Stimulated activated CD8-positive, alpha-beta memory T cell treated with anti-CD3 and anti-CD28 coated beads, Interleukin-15, amount 100 ng/mL, for 24 hours (primary cell): ENCODE data around the gene TAP2.
A peak's percentile ranks its signal among the peaks of the same experiment; 100 is the strongest.
"Not testable (repeated sequence)": the region's sequence is repeated elsewhere in the genome, so short reads cannot be mapped to it uniquely, and the experiment has no call there.

Source experiments
- DNase-seq: peaks from one replicate; pipeline ENCODE4 v3.0.0-alpha.2; 2020; ENCODE audit warnings: low read depth

Gene TAP2

GRCh38 chr6:32838114-32838958, at the start of gene TAP2:
Gene TAP2 (minus strand): TSS chr6:32838739. CDS start chr6:32838233, 506 bp downstream.
- peak; percentile 99 for DNase-seq

GRCh38 chr6:32887616-32888015, 49.1 kb upstream of the TAP2 start:
- no peak for DNase-seq

DNA sequence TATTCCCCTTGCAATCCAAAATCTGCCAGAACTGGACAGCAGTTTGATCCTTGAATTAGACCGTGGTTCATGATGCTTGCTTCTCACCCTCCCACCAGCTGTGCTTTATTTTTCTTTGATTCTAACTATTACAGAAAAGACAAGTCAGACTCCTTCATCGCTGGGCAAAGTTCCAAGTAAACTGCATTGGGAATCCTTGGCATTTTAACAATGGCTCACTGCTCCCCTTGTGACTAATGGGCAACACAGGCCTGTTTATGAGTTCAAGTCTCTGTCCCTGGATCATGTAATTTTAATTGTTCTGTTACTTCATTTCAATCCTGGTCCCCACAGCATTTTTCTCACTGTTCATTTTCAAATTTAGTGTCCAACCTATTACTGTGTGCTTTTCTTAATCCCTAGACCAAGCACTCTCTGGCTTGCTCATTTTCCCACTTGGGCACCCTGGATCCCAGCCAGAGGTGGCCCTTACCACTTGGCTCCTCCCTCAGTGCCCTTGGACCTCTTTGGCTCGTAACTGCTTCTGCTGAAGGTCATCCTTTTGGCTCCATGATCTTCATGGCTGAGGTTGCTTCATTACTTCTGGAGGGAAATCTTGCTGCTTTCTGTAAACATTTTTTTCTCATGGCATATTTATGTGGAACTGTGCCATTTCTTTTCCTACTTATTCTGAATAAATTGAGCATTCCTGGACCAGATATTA, 48.3 kb upstream of the TAP2 start:
- no peak for DNase-seq

GRCh38 chr6:32885698-32886286, 47.3 kb upstream of the TAP2 start:
- no peak for DNase-seq

DNA sequence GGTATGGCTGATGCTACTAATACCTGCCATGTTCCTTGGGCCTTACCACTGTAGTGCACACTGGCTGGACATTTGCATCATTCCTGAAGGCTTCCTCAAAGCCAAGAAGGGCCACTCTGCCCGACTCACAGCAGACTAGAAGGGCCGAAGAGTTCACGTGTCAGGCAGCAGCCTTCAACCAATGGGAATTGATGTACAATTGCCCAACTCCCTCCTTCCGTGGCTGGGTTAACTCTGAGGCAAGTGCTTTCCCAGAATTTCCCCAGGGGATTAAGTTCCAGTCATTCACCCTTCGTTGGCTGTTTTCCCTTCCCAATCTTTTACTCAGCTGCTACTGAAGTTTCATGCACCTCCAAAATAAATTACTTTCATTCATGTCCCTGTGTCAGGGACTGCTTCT, 45.2 kb upstream of the TAP2 start:
- no peak for DNase-seq

- no peak for DNase-seq
These were observed 44.3 kb upstream of the TAP2 start for GRCh38 chr6:32882879-32883250.

GRCh38 chr6:32880962-32881361, 42.4 kb upstream of the TAP2 start:
- not testable (repeated sequence) for DNase-seq

DNA sequence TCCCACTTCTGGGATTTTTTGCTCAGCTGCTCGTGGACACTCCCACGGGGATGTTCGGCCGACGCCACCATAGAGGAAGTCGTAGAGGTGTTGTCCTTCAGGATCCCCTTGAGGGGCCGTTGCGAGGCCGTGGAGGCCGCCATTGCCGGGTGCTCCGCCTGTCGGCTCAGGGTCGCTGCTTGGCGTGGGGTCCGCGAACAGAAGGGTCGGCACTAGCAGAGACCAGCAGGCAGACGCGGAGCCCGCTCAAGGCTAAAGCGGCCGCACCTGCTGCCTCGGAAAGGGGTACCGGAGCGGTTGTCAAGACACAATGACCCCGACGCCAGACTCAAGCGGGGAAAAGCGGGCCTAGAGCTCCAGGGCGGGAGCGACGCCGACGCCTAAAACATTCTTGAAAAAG, 41.2 kb upstream of the TAP2 start:
- no peak for DNase-seq

GRCh38 chr6:32876603-32877002, 38.1 kb upstream of the TAP2 start:
- DNase-seq: no peak

- not testable (repeated sequence) for DNase-seq
These were observed 35.4 kb upstream of the TAP2 start for GRCh38 chr6:32873947-32874346.

DNA sequence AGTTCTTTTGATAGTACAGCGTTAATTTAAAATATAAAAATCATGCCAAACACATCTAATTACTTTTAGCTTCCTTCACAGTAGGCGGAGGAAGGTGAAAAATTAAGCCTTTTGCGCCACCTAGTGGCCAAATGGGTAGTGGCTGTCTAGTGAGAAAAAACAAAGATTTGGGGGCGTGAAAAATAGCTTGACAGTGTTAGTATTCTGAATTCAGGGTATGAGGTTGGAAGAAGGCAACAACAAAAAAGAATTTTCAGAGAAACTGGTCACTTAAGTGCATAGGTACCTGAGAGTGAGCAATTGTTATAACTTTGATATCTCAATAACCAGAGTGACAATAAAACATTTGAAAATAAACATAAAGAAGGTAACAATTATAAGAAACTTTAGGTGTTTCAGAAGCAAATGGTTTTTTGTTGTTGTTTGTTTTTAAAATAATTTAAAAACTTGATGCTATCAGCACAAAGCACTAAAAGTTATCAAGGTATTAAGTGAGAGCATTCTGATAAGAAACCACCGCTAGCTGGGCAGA, 29.8 kb upstream of the TAP2 start:
- DNase-seq: peak; percentile 79

DNA sequence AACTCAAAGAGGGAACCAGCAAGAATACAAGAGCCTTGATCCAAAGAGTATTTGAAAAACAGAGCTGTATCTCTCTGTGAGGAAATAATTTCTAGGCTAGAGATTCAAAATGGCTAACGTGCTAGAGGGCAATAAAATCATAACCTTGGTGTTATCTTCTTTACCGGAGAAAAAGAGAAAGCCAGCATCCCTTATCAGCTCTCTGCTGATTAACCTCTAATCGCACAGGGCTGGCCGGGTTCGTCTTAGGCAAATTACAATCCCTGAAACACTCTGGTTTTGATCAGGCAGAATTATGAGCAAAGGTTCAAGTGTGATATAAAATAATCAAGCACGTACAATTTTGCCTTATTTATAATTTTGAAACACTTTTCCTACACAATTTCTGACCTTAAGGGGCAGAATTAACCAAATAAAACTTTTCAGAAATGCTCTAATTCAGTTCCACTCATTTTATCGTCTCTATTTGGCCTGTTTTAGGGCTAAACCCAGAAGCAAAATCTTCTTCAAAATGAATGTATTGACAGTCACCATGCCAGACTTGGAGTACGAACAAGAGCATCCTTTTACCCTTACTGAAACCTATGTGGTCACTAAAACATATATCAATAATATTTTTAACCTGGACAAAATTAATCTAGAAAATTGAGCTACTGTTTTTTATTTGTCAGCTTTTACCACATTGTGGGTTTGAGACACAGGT, 29.2 kb upstream of the TAP2 start:
- no peak for DNase-seq

DNA sequence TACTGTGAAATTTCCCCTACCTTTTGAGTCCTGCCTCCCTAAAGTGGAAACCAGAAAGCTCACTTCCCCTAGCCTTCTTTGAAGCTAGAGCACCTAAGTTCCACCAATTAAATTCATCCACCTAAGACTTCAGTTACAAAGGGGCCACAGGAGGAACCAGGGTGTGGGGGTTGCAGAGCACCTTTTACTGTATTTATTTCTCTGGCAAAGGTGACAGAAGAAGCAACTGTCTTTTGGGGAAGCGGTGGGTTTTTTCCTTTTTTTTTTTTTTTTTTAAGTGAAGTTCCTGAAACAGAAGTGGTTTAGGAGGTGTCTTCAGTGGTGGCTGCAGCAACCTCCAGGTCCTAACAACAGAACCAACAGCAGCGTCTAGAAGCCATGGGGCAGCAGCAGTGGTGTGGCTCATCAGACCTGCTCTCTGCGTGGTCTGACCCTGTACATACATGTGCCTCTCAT, 28.5 kb upstream of the TAP2 start:
- no peak for DNase-seq

DNA sequence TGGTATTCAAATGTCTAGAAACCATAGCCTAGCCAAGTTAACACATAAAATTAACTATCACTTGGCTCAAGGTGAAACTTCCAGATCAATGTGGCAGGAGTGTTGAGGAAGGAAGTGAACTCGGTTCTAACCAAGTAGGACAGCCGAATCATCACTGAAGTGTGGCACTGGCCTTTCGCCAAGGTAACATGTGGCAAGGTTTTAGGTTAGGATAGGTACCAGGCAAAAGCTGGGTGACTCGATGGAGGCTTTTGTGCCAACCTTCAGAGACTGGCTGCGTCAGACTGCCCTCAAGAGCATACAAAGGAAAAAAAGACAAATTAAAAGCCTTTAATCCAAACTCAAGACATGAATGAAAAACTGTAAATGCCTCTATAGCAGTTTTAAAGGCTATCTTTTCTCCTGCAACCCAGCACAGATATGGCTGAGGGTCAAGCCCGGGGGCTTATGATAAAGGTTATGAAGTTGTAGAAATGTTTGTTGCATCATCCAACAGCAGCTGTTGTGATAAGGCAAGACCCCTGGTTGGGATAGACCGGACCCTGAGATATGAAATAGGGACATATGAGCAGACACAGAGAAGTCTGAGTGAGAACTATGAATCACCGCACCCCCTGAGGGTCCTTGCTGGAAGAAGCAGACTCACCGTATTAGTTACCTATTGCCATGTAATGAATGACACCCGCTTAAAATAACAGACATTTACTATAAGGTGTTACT, 27.3 kb upstream of the TAP2 start:
- DNase-seq: no peak

DNA sequence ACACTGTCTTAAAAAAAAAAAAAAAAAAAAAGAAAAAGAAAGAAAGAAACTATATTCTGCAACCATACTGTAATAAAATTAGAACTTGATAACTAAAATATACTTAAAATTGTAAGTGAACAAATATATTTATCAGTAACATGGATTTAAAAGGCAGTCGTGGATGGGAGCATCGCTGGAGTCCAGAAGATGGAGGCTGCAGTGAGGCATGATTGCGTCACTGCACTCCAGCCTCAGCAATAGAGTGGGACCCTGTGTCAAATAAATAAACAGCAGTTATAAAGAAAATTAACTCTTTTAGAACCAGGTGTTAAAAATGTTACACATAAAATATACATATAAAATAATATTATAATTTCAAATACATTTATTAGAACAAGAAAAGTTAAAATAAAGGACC, 24.2 kb upstream of the TAP2 start:
- no peak for DNase-seq

DNA sequence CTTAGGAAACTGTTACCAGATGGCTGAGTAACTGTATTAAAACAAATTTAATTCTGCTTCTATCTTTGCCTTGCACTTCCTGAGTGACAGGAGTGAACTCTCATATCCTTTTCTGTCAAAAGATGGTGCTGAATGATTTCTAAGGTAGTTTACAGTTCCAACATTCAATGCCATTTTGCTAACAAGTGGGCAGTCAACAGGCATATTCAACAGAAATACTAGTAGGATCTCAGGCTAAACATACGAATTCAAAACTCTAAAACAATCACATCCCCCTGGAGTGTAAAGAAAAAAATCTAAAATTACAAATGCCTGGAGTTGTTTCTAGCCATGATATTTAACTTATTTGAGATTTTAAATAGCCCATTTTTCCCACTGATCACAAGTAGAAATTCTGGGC, 22.1 kb upstream of the TAP2 start:
- no peak for DNase-seq

- no peak for DNase-seq
These were observed 19.7 kb upstream of the TAP2 start for GRCh38 chr6:32858194-32858593.

DNA sequence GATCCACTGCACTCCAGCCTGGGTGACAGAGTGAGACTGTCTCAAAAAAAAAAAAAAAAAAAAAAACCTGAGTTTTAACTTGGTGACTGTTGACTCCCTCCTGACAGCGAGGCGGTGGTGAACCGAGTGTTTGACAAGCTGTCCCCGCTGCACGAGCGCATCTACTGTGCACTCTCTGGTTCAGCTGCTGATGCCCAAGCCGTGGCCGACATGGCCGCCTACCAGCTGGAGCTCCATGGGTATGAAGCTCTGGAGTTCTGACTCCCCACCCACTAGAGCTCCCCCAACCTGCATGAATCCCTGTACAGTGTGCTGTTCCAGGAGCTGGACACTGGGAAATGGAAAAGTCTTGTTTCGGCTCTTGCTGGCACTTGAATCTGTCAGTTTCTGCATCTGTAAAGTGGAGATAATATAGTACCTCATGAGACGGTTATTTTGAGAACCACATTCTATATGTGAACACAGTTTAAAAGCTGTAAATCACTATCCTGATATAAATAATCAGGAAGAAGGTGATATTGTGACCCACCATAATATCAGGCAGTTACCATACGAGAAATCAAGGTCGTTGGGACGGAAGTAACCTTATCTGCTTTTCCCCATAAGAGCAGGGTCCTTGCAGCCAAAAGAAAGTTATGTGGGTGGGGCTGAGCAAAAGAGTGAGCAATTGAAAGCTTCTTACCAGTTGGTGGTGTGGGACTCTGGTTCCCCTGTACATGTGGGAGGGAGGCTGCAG, 18.8 kb upstream of the TAP2 start:
- DNase-seq: no peak

DNA sequence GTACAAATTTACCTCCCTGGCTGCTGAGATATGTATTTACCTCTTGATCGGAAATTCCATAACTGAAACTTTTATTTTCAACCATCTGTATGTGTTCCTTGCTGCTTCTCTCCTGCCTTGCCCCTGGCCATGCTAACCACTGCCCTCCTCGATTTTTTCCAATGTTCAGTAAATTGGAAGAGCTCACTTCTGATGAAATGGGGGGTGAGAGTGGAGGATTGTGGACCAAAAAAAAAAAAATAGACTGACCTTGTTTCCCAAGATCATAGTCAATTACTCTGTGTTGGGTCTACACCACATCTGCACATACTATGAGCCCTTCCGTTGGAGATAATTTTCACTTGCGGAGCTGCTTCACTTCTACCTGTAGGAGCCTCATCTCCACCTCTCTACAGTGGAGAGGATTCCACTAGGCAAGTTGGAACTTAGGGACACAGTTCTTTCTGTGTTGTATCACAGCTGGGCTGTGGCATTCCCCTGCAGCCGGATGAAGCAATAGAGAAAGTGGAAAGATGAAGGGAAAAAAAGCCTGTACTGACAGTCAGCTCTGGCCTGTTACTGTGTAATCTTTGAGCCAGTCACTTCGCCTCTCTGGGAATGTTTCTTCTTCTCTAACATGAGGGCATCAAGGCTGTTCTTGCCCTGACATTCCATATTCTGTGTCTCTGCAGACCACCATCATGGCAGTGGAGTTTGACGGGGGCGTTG, 17.1 kb upstream of the TAP2 start:
- no peak for DNase-seq
